SU-DHL-6 (cell line): ENCODE measurements around the gene CALHM3.

Experiments
- EZH2phosphoT487 ChIP-seq: fragments of 200-600 bp; sonication (generic), shearing (Covaris generic); conservative IDR thresholded peaks from 2 replicates; pipeline ENCODE4 v1.6.1; 2018; ENCODE audit warnings: mild to moderate bottlenecking, antibody characterized with exemption, low read length, moderate library complexity, mixed read lengths
- TF ChIP-seq, protein P1 (sequence below): fragments of 200-600 bp; sonication (generic); IDR thresholded peaks from one replicate; pipeline ENCODE4 v1.5.1; 2017; ENCODE audit warnings: antibody characterized with exemption, mild to moderate bottlenecking, low read length, moderate library complexity; ENCODE audit not compliant: insufficient read depth, poor library complexity, severe bottlenecking

DNA sequence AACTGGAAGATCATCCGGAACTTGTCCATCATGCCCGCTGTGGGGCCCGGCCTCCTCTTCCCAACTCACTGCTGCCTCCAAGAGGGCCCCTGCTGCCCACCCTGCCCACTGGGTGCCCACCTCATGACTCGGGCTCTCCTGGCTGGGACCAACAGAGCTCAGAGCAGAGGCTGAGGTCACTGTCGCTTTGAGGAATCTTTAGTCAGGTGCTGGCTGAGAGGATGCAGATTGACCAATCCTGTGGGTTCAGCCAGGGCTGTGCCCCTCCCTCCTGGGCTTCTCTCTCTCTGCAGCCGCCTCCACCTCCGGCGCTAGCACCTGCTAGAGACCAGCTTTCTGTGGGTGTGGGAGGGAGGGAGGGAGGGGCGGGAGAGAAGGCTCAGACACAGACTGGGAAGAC is 20.3 kb downstream of the CALHM3 start, which contains the start of gene CALHM1:
- TF ChIP-seq, protein P1, sequence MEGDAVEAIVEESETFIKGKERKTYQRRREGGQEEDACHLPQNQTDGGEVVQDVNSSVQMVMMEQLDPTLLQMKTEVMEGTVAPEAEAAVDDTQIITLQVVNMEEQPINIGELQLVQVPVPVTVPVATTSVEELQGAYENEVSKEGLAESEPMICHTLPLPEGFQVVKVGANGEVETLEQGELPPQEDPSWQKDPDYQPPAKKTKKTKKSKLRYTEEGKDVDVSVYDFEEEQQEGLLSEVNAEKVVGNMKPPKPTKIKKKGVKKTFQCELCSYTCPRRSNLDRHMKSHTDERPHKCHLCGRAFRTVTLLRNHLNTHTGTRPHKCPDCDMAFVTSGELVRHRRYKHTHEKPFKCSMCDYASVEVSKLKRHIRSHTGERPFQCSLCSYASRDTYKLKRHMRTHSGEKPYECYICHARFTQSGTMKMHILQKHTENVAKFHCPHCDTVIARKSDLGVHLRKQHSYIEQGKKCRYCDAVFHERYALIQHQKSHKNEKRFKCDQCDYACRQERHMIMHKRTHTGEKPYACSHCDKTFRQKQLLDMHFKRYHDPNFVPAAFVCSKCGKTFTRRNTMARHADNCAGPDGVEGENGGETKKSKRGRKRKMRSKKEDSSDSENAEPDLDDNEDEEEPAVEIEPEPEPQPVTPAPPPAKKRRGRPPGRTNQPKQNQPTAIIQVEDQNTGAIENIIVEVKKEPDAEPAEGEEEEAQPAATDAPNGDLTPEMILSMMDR: no peak
- no peak for TF ChIP-seq EZH2phosphoT487
